ENCODE measurements around the gene MRAS.

- no peak for TF ChIP-seq ZNF677 (tag by site-specific recombination; IDR thresholded peaks at IDR 0.05)
- no peak for TF ChIP-seq ZNF701 (tag by site-specific recombination; IDR thresholded peaks at IDR 0.05)
- TF ChIP-seq ZNF274 (IDR thresholded peaks at IDR 0.05; ENCODE audit: low read length): no peak
- TF ChIP-seq ZNF274 (tag by site-specific recombination; IDR thresholded peaks at IDR 0.05; ENCODE audit: borderline replicate concordance): no peak
- TF ChIP-seq CTCF (tag by site-specific recombination; IDR thresholded peaks at IDR 0.05): no peak
- no peak for TF ChIP-seq ZNF768 (tag by site-specific recombination; IDR thresholded peaks at IDR 0.05)
- TF ChIP-seq ZNF133 (tag by site-specific recombination; IDR thresholded peaks at IDR 0.05): no peak
- no peak for TF ChIP-seq ZSCAN5A (tag by site-specific recombination; IDR thresholded peaks at IDR 0.05)
- TF ChIP-seq ZNF48 (tag by site-specific recombination; IDR thresholded peaks at IDR 0.05): no peak
- TF ChIP-seq ATF2 (tag by site-specific recombination; IDR thresholded peaks at IDR 0.05; ENCODE audit: low read depth): no peak
These were observed 13.8 kb upstream of the MRAS start for GRCh38 chr3:138334608-138335007.

All from HEK293 (cell line).